GM10847 (cell line): ENCODE measurements around the gene RAB35.
A peak's percentile ranks its signal among the peaks of the same experiment; 100 is the strongest.

Experiments
- POLR2A ChIP-seq: IDR thresholded peaks from 2 replicates; pipeline ENCODE4 v1.6.1; 2011; ENCODE audit not compliant: insufficient read length; ENCODE audit errors: extremely low read depth

RAB35 gene

DNA sequence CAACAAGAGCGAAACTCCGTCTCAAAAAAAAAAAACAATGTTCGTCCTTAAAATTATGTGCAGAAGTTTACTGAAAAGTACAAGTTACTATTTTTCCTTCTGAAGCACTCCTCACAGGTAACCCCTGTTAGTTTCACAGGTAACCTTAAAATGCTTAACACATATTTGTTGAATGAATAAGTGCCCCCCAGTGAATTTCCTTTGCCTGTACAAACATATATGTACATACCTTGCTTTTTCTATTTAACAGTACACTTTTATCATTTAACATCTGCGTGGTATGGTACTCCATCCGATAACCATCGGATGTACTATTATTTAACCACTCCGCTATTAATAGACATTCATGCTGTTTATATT, 1.4 kb upstream of the RAB35 start:
- TF ChIP-seq POLR2A, result no peak

DNA sequence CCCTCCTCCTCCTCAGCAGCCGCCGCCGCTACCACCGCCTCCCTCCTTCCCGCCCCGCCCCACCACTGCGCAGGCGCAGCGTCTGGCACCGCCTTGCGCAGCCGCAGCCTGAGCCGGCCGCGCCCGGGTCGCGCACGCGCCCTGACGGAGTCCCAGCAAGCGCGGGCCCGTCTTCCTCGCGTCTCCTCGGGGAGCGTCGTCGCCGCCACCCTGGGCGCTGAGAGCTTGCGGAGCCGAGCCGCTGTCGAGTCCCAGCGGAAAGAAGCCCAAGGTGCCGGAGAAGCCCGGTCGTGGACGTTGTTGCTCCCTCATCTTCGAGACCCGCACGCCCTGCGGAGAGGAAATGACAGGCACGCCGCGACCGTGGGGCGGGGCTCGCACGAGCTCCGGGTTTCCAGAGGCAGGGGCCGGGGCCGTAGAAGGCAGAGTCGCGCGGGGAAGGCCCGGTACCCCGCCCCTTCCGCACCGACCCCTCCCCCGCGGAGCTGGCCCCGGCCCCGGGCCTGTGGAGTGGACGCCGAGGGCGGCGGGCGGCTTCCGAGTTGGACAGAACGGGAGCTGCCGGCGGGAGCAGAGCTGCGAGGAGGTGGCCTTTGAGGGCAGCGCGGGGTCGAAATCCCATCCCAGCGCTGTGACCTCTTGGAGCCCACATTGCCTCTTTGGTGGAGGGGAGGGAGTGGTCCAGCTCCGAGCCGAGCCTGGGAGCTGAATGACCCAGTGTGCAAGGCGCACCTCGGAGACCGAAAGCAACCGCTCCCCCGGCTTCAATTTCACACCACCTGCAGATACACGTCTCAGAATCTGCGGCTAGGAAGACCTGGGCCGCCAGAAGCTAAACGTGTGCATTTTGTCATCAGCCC, 469 bp upstream of the RAB35 start:
- peak; percentile 84 for TF ChIP-seq POLR2A

DNA sequence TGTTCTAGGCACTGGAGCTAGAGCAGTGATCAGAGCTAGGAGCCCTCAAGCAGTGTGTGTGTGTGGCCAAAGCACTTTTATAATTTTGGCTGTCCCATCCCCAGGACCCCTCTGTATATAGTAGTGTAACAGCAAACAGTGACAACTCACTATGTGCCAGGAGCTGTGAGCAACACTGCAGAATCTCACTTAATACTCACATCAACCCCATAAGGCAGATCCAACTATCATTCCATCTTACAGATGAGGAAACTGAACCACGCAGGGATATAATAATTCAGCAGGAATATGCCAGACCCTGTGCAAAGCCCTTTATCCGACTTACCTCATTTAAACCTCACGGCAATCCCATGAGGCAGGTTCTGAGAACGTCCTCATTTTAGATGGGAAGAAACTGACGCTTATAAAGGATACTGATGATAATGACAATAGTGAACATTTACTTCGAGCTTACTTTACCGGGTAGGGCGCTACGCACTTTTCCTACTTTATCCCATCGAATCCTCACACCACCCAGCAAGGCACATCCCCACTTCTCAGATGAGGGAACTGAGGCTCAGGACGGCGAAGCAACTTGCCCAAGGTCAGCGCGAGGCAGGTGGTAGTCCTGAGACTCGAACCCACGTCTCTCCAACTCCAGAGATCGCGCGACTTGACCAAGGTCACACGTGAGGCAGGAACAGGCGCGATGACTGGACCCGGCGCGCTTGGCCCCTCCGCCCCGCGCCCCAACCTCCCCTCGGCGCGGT, 687 bp downstream of the RAB35 start:
- TF ChIP-seq POLR2A, result no peak

DNA sequence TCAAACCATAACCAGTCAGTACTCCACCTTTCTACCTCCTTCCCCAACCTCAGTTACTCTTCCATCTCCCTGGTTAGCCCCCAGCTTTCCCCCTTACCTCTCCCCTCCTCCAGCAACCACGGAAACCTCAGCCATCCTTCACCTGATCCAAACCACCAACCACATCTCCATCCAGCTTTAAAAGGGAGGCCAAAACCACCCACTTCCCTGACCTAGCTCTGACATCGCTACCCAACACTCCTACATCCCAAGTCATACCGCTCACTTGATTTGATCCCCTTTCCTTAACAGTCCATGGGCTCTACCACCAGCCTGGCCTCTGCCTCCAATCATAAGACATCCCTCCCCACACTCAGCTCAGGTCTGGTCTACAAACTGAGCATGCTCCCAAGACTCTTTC, 1.5 kb downstream of the RAB35 start:
- no peak for TF ChIP-seq POLR2A

DNA sequence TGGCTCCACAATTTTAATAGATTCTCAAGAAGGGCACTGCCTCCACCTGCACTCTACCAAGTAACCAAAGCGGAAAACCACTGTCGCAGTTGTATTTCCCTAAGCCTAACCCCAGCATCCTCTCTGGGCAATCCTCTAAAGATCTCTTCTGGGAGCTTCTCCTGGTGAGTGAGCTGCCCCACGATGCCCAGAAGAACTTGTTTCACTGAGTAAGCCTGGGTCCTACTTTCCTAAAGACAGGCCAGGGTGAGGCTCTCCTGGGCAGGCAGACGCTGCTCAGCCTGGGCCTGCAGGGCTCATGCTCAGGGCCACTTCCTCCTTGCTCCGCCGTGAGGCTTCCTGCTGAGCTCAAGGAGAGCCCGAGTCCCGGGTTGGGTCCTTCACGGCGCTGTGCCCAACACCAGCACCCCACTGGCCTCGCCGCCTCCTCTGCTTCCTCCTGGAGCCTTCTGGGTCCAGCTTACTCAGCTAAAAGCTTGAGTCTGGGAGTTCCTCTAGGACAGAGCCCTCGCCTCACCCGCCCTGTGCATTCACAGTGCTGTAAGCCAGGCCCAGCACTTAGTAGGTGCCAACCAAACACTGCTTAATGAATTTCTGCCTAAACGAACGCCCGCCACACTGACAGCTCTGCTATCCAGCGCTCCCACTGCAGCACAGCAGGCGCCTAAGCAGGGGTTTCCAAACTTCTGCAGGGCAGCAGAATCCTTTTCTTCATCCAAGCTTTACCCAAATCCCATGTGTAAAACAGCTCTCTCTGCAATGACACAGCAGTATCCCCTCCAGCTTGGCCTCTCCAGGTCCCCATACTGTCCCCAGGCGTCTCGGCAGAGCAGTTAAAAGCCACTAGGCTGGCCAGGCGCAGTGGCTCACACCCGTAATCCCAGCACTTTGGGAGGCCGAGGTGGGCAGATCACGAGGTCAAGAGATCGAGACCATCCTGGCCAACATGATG, 5.7 kb downstream of the RAB35 start:
- TF ChIP-seq POLR2A, result no peak

DNA sequence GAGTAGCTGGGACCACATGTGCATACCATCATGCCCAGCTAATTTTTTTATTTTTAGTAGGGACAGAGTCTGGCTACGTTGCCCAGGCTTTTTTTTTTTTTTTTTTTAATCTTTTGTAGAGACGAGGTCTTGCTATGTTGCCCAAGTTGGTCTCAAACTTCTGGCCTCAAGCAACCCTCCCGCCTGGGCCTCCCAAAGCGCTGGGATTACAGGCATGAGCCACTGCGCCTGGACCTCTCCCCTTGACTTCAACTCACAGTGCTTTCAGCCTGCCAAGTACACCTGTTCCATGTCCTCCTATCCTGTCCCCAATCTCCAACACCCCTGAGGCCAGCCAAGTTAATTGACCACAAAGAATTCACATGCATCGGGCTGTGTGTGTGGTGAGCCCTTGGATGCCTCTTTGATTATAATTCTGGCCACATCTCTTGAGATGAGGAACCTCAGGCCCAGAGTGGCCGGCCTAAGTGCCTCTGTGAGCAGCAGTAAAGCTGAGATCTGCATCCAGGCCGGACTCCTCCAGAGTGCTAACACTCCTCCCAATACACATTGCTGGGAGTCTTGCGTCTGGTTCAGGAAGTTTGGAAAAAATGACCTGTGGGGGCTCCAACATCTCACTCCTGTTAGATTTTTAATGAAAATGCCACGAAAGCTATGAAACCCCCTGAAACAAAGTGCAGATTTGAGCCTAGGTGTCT, 6.8 kb downstream of the RAB35 start:
- no peak for TF ChIP-seq POLR2A

DNA sequence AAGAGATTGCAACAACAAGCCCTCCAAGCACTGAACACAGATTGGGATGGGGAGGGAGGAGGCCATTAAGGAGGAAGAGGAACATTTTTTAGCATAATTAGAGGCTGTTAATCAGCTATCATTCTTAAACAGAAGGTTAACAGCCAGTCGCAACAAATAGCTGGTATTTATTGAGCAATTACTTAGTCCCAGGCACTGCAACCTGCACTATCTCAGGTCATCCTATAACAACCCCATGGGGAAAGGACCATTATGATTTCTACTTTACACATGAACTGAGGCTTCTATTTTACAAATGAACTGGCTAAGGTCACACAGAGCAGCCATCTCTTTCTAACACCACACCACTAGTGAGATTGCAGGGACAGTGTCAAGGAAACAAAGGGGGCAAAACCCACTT, 10.4 kb downstream of the RAB35 start:
- no peak for TF ChIP-seq POLR2A

DNA sequence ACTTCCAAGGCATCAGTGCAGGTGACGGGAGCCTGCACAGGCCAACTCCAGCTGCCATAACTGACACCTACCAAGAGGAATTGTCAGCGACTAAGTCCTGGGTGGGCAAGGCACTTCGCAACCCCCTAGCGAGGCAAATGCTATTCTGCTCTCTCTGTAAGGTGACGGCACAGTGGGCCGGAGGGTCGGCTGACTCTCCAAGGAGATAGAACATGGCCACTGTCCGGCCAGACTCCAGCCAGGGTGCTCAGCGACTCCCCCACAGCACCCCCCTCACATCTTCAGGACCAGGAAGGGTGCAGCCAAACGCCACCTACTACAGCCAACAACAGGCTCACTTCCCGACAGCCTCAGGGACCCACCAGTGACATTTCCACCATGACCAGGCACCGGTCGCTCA, 13.2 kb downstream of the RAB35 start:
- TF ChIP-seq POLR2A, result no peak

DNA sequence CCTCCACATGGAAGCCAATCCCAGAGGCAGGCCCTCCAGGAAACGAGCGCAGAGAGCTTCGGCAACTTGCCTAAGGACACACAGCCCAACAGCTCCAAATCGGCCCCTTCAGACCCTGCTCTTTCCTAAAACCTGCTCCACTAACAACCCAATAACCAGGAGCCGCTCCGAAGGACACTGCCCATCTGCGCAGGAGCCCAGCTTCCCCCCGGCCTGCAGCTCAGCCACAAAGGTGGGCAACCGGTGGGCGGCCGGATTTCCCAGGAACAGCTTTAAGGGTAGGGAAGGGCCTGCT, 13.6 kb downstream of the RAB35 start:
- no peak for TF ChIP-seq POLR2A

DNA sequence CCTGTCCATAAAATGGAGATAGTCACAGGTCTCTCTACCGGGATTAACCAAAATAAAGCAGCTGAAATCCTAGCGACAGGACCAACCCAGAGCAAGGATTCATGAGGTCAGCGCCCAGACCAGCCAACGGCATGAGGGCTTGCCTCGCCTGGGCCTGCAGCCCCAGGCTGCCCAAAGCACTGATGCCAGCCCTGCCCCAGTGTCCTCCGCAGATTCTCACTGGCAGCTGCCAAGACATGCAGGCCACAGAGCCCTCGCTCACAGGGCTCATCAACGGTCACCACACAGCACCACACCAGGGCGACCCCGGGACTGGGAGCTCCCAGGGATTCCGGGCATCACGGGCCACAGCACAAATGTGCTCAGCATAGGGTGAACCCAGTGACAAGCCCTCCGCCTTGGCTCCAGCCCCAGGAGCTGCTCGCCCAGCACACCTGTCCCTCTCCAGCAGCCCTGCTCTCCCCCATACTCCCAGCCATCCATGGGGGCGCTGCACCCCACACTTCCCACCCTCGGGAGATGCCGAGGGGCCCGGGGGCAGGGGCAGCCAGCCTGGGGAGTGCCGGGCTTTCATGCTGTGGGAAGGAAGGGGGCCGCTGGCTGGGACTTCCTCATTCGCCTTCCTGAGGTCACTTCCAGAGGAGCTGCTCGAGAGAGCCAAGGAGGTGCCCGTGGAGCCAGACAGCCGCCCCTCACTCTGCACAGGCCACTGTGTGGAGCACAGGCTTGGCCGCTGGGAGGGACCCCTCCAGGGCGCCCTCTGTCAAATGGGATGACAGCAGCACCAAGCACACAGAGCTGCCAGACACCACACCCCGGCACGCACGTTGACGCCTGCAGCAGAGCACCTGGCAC, 14.1 kb downstream of the RAB35 start:
- TF ChIP-seq POLR2A, result no peak

DNA sequence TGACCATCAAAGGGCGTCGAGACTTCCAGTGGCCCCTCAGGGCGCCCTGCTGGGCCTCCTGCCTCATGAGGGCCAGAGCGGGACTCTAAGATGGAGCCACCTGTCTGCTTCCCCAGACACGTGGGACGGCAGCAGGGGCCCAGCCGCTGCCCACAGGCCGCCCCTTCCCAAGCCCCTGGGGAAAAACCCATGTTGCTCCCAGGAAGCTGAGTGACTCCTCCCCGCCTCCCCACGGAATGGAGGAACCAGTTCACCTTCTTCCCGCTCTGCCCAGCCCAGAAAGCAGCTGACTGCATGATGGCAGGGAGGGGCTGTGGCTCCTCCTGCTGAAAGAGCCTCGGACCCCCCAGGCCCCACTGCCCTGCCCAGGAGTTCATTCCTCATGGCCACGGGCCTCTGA, 14.9 kb downstream of the RAB35 start:
- no peak for TF ChIP-seq POLR2A

DNA sequence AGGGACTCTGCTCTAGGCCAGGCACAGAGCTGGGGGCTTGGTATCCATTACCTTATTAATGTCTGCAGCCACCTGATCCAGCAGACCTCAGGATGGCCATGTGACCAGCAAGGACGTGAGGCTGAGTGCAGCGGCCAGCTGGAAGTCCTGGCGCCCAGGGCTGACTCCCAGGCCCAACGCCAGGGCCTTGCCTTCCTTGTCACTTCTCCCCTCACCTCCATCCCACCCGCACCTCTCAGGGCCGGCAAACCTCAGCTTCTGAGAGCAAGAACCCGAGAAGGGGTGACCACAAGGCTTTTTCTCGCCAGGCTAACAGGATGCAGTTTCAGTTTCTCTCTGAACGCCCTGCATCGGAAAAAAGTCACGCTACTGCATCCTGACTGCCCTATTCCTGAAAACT, 15.4 kb downstream of the RAB35 start:
- TF ChIP-seq POLR2A, result no peak

DNA sequence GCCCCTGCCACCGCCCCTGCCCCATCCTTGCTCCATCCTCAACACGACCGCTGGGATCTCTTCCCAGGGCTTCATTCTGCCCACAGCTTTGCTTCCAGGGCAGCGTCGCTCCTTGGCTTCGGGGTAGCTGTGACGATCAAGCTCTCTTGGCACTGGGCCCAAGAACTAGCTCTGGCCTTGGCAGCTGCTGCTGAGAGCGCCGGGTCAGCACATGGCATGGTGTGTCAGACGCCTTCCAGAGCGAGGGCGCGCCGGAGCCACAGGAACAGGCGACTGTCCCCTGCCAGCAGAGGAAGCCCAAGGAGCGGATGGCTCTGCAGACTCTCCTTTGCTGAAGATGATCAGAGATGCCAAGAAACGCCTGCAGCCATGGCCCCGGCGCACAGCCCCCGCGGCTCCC, 15.9 kb downstream of the RAB35 start:
- no peak for TF ChIP-seq POLR2A

DNA sequence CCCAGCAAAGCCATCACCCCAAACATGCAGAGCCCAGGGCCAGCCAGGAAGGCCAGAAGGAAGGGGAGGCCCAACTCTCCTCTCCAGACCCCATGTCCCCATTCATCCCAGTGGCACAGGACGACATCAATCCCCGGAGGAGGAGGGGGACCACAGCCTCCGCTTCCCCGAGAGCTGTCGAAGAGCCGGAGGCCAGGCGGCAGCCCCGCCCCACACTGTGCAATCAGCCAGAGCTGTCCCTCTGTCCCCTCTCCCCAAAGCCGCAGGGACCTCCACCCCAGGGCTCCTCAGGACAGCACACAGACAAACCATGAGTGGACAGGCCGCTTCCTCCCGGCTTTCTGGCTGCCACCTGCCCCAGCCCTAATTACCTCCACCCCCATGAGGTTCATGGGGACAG, 16.8 kb downstream of the RAB35 start:
- TF ChIP-seq POLR2A, result no peak

DNA sequence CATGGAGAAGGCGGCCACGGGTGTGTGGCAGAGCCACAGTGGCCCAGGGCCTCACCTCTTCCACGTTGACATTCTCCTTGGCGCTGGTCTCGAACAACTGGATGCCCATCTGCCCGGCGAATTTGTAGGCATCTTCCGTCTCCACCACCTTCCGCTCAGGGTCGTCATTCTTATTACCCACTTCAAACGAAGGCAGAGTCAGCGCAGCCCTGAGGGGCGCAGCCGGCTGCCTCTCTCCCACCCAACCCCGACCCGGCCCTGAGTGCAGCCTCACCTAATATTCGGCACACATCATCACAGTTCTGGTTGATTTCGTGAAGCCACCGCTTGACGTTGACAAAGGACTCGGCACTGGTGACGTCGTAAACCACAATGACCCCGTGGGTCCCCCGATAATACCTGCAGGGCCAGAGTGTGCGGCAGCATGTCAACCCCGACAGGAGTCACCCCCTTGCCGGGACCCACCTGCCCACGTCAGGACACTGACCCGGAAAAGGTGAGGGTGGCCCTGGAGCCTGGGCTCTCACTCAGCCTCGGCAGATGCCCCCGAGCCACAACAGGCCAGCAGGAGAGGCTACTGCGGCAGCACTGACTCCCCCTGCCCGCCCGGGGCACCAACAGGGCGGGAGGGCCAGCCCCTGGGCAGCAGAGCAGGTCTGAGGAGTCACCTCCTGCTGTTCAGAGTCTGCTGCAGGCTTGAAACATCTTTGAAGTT, 17.6 kb downstream of the RAB35 start:
- TF ChIP-seq POLR2A, result no peak
